Cardiac muscle cell (in vitro differentiated cells and primary cell): ENCODE results near the gene BRIP1. TPM values are rescaled to one million over a fixed set of nuclear protein-coding genes. Genes with fewer than 3 reads are reported as not detected.

ENCODE experiments used
- DNase-seq, 2 donors: peaks; one replicate each; pipeline versions ENCODE4 v3.0.0 to v3.0.0-alpha.2; 2010 to 2017; ENCODE audit warnings: low read depth in 1 of 2, low spot score in 1 of 2
- H3K27ac ChIP-seq: fragments of 200-600 bp; sonication (generic); 2 replicates; pipeline ENCODE4 v1.5.1; 2016
- H3K27me3 ChIP-seq: fragments of 200-600 bp; sonication (generic); 2 replicates; pipeline ENCODE4 v1.6.0; 2016; ENCODE audit warnings: control low read depth
- H3K36me3 ChIP-seq: fragments of 200-600 bp; sonication (generic); 2 replicates; pipeline ENCODE4 v1.5.1; 2016; ENCODE audit warnings: control low read depth
- H3K4me1 ChIP-seq: fragments of 200-600 bp; sonication (generic); 2 replicates; pipeline ENCODE4 v1.8.1; 2017; ENCODE audit warnings: low read depth, mild to moderate bottlenecking, mixed run types
- H3K4me3 ChIP-seq: fragments of 200-600 bp; sonication (generic); 2 replicates; pipeline ENCODE4 v1.5.1; 2016; ENCODE audit warnings: mild to moderate bottlenecking
- H3K9me3 ChIP-seq: fragments of 200-600 bp; sonication (generic); 2 replicates; pipeline ENCODE4 v1.5.1; 2017; ENCODE audit warnings: low read depth, mild to moderate bottlenecking, control low read depth
- polyA plus RNA-seq: library from polyadenylated mRNA; unstranded; fragments of >200 nt; fragmentation: Nextera tagmentation; extraction: Ambion mirVana; gene quantifications from 2 replicates; pipeline ENCODE4 v1.2.1, GENCODE V29; 2016
- total RNA-seq: library from RNA; depleted of rRNA; stranded (reverse); fragments of >200 nt; gene quantifications from 2 replicates; pipeline ENCODE4 v1.2.3, GENCODE V29; 2016
- TF ChIP-seq, protein P1 (sequence below): IDR thresholded peaks from 2 replicates; pipeline ENCODE4 v1.5.1; 2012; ENCODE audit warnings: low read depth, mild to moderate bottlenecking, low read length

The BRIP1 gene
- total and polyA plus RNA-seq, 2 experiments from 2014 or later: 3.1 to 9.2 TPM

- H3K27ac ChIP-seq: no peak overlapping the region
- H3K27me3 ChIP-seq: no peaks in the 10 kb centered on the region
- TF ChIP-seq, protein P1, sequence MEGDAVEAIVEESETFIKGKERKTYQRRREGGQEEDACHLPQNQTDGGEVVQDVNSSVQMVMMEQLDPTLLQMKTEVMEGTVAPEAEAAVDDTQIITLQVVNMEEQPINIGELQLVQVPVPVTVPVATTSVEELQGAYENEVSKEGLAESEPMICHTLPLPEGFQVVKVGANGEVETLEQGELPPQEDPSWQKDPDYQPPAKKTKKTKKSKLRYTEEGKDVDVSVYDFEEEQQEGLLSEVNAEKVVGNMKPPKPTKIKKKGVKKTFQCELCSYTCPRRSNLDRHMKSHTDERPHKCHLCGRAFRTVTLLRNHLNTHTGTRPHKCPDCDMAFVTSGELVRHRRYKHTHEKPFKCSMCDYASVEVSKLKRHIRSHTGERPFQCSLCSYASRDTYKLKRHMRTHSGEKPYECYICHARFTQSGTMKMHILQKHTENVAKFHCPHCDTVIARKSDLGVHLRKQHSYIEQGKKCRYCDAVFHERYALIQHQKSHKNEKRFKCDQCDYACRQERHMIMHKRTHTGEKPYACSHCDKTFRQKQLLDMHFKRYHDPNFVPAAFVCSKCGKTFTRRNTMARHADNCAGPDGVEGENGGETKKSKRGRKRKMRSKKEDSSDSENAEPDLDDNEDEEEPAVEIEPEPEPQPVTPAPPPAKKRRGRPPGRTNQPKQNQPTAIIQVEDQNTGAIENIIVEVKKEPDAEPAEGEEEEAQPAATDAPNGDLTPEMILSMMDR: no peak
- peaks cover 42% of the 10 kb centered on the region for H3K36me3 ChIP-seq
- no peaks in the 10 kb centered on the region for H3K4me1 ChIP-seq
- no peak overlapping the region for H3K4me3 ChIP-seq
- DNase-seq: no peak
- no peaks in the 10 kb centered on the region for H3K9me3 ChIP-seq
Observed at GRCh38 chr17:61874075-61874474, 10.7 kb upstream of the BRIP1 start.

- TF ChIP-seq, protein P1: no peak
- Histone ChIP-seq H3K27ac (no peak overlapping the region), H3K4me3 (no peak overlapping the region), H3K36me3 (peaks cover 55% of the 10 kb centered on the region), H3K9me3 (no peaks in the 10 kb centered on the region), H3K4me1 (no peaks in the 10 kb centered on the region), H3K27me3 (no peaks in the 10 kb centered on the region)
- no peak for DNase-seq
Observed at GRCh38 chr17:61872099-61872498, 8.8 kb upstream of the BRIP1 start.

GRCh38 chr17:61869138-61869537, 5.8 kb upstream of the BRIP1 start:
- H3K27ac ChIP-seq: no peak overlapping the region
- H3K4me1 ChIP-seq: no peaks in the 10 kb centered on the region
- H3K4me3 ChIP-seq: no peak overlapping the region
- peaks cover 43% of the 10 kb centered on the region for H3K36me3 ChIP-seq
- no peaks in the 10 kb centered on the region for H3K9me3 ChIP-seq
- no peak for DNase-seq
- H3K27me3 ChIP-seq: no peaks in the 10 kb centered on the region
- TF ChIP-seq, protein P1: no peak

DNA sequence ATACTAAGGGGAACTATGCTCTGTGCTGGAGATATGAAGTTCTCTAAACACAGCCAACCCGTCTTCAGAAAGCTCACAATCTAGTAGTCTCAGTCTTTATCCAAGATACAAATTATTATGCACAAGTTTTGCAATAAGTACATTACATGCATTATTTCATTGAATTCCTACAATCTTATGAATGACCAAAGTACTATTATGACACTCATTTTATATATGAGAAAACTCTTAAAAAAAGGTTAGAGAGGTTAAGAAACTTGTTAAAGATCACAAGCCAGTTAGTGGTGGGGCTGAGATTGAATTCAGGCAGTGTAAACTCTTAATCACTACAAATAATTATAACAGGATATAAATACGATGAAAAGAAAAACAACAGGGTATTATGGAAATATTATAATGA, 4.7 kb upstream of the BRIP1 start:
- DNase-seq: no peak
- Histone ChIP-seq H3K4me3 (no peak overlapping the region), H3K9me3 (no peaks in the 10 kb centered on the region), H3K36me3 (peaks cover 42% of the 10 kb centered on the region), H3K27ac (no peak overlapping the region), H3K27me3 (no peaks in the 10 kb centered on the region), H3K4me1 (no peaks in the 10 kb centered on the region)
- TF ChIP-seq, protein P1: no peak

GRCh38 chr17:61867033-61867432, 3.7 kb upstream of the BRIP1 start:
- no peaks in the 10 kb centered on the region for H3K27me3 ChIP-seq

More at GRCh38 chr17:61867033-61867432, 3.7 kb upstream of the BRIP1 start:
- peaks cover 40% of the 10 kb centered on the region for H3K36me3 ChIP-seq
- H3K4me1 ChIP-seq: peaks cover 5% of the 10 kb centered on the region
- no peaks in the 10 kb centered on the region for H3K9me3 ChIP-seq
- H3K4me3 ChIP-seq: no peak overlapping the region
- DNase-seq: no peak
- H3K27ac ChIP-seq: no peak overlapping the region
- TF ChIP-seq, protein P1: no peak
